Ectodermal cell (in vitro differentiated cells): Measurements from ENCODE around the gene NAGK.
A peak's percentile ranks its signal among the peaks of the same experiment; 100 is the strongest.
"Not testable (repeated sequence)": the region's sequence is repeated elsewhere in the genome, so short reads cannot be mapped to it uniquely, and the experiment has no call there.

Experiments used
- H3K27ac ChIP-seq: 2 replicates; pipeline ENCODE4 v1.7.0; 2013; ENCODE audit warnings: mild to moderate bottlenecking, low read depth, low read length; ENCODE audit not compliant: insufficient read depth, poor library complexity, severe bottlenecking
- H3K27me3 ChIP-seq: 2 replicates; pipeline ENCODE4 v1.7.0; 2013; ENCODE audit warnings: mild to moderate bottlenecking, low read length; ENCODE audit not compliant: insufficient read depth, control insufficient read depth, poor library complexity, severe bottlenecking
- H3K36me3 ChIP-seq: one replicate; pipeline ENCODE4 v1.7.0; 2013; ENCODE audit warnings: low read length; ENCODE audit not compliant: control insufficient read depth, insufficient read depth
- H3K4me1 ChIP-seq: one replicate; pipeline ENCODE4 v1.7.0; 2013; ENCODE audit warnings: low read length; ENCODE audit not compliant: control insufficient read depth, insufficient read depth
- H3K4me3 ChIP-seq: 2 replicates; pipeline ENCODE4 v1.7.0; 2013; ENCODE audit warnings: low read depth, low read length, control low read depth; ENCODE audit not compliant: insufficient read depth
- H3K9me3 ChIP-seq: 2 replicates; pipeline ENCODE4 v1.7.0; 2013; ENCODE audit warnings: mild to moderate bottlenecking, low read length, moderate library complexity; ENCODE audit not compliant: control insufficient read depth
- WGBS, 2 experiments: methylation state at CpG; one replicate each; pipeline ENCODE4 v1.1.7; 2013; ENCODE audit warnings: missing lambda C conversion rate in 2 of 2; 5-methylcytosine and 5-hydroxymethylcytosine counted together

Gene NAGK

GRCh38 chr2:71069376-71069775, 928 bp downstream of the NAGK start:
- Histone ChIP-seq H3K4me1 (peaks cover 8% of the 10 kb centered on the region), H3K27me3 (peaks cover 4% of the 10 kb centered on the region), H3K27ac (no peak overlapping the region), H3K4me3 (peak overlapping the region; percentile 96), H3K9me3 (no peaks in the 10 kb centered on the region), H3K36me3 (peaks cover 7% of the 10 kb centered on the region)
- 72% methylated on average over 5 of the region's 5 CpGs for WGBS, 2 experiments

- no peaks in the 10 kb centered on the region for H3K27me3 ChIP-seq
- H3K4me3 ChIP-seq: no peak overlapping the region
- H3K27ac ChIP-seq: no peak overlapping the region
- 76 to 78% methylated on average over 10 of the region's 10 CpGs for WGBS, 2 experiments
- H3K4me1 ChIP-seq: peaks cover 8% of the 10 kb centered on the region
- H3K9me3 ChIP-seq: no peaks in the 10 kb centered on the region
- H3K36me3 ChIP-seq: peaks cover 9% of the 10 kb centered on the region
Observed at GRCh38 chr2:71070294-71071093, 2.0 kb downstream of the NAGK start.

DNA sequence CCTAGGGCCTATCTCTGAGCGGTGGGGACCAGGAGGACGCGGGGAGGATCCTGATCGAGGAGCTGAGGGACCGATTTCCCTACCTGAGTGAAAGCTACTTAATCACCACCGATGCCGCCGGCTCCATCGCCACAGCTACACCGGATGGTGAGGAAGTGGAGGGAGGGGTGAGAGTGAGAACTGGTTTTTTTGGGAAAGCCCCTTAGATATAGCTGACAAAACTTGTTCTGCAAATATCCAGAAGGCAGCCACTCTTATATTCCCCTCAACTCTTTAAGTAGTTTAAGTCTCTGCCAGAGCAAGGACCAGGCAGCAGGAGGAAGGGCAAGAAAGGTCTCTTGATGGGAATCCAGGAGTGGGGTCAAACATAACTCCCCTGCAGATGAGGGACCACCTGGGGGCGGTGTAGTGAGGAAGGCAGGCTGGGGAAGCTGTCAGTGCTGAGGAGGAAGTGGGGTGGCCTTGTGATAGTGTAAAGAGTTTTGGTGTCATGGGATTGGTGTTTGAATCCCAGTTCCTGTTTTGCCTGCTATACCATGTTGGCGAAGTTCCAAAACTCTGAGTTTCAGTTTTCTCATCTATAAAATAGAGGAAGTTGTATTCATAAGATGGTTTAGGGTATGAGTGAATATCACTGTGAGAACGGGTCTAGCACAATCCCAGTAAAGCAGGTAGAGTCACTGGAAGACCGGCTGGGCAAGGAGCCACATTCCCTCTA, 3.4 kb downstream of the NAGK start:
- H3K27me3 ChIP-seq: no peaks in the 10 kb centered on the region
- no peaks in the 10 kb centered on the region for H3K9me3 ChIP-seq
- no peak overlapping the region for H3K27ac ChIP-seq
- H3K36me3 ChIP-seq: peaks cover 9% of the 10 kb centered on the region
- WGBS, 2 experiments: 94% methylated on average over 14 of the region's 14 CpGs
- H3K4me3 ChIP-seq: no peak overlapping the region
- peaks cover 8% of the 10 kb centered on the region for H3K4me1 ChIP-seq

DNA sequence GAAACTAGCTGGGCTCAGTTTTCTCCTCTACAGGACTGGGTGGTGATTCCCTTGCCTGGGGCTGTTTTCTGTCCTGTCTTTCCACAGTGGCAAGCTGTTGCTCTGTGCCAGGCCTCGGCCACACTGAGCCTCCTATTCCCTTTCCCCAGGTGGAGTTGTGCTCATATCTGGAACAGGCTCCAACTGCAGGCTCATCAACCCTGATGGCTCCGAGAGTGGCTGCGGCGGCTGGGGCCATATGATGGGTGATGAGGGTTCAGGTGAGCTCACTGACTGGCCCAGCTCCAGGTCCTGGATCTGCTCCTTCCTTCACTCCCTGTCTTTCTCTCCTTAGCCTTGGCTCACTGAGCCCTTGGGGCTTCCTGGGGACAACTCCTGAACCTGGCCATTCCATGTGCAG, 4.0 kb downstream of the NAGK start:
- Histone ChIP-seq H3K4me3 (no peak overlapping the region), H3K27ac (no peak overlapping the region), H3K9me3 (no peaks in the 10 kb centered on the region), H3K27me3 (no peaks in the 10 kb centered on the region), H3K36me3 (peaks cover 9% of the 10 kb centered on the region), H3K4me1 (peaks cover 8% of the 10 kb centered on the region)
- 95% methylated on average over 4 of the region's 4 CpGs for WGBS, 2 experiments

- peaks cover 15% of the 10 kb centered on the region for H3K36me3 ChIP-seq
Observed at GRCh38 chr2:71073475-71073874, 5.0 kb downstream of the NAGK start.

DNA sequence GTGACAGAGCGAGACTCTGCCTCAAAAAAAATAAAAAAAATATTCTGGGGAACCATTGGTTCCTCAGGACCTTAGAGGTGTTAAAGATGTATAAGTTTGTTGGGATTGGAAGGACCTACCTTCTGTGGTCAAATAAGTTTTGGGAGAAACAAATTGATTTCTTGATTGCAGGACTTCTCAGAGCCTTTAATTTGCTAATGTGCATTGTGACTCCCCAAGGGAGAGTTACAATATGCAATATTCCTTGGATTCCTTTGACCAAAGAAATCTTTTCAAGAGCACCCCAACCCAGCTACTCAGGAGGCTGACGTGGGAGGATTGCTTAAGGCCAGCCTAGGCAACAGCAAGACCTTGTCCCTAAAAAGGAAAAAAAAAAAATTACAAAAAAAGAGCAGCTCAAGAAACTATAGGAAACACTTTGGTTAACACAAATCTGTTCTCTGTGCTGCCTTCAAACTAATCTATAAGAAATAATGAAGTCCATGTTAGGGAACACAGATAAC, 6.5 kb downstream of the NAGK start:
- Histone ChIP-seq H3K4me3 (no peak overlapping the region), H3K4me1 (no peaks in the 10 kb centered on the region), H3K9me3 (no peaks in the 10 kb centered on the region), H3K27ac (no peak overlapping the region), H3K36me3 (peaks cover 16% of the 10 kb centered on the region), H3K27me3 (no peaks in the 10 kb centered on the region)
- 90 to 92% methylated on average over 2 of the region's 2 CpGs for WGBS, 2 experiments

More at GRCh38 chr2:71073475-71073874, 5.0 kb downstream of the NAGK start:
- Histone ChIP-seq H3K9me3 (no peaks in the 10 kb centered on the region), H3K4me1 (peaks cover 8% of the 10 kb centered on the region), H3K4me3 (no peak overlapping the region), H3K27ac (no peak overlapping the region), H3K27me3 (no peaks in the 10 kb centered on the region)
- 94% methylated on average over 8 of the region's 8 CpGs for WGBS, 2 experiments

DNA sequence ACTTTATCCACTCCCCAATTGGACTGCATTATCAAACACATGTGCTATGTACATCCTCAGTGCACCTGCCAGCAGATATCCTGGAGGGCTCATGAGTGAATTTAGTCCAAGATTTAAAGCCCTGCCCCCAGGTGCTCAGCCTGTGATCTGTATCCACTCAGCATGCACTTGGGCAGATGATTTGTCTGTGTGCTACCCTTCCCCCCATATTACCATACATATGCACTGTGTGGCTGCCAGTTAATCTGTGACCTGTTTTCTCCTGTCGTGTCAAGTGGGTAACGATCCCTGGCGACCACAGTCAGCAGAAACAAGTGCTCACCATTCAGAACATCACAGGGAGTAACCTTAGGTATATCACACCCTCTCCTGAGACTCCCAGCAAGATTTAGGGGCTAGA, 10.2 kb downstream of the NAGK start:
- no peaks in the 10 kb centered on the region for H3K4me1 ChIP-seq
- no peaks in the 10 kb centered on the region for H3K27me3 ChIP-seq
- H3K36me3 ChIP-seq: peaks cover 16% of the 10 kb centered on the region
- H3K9me3 ChIP-seq: no peaks in the 10 kb centered on the region
- H3K4me3 ChIP-seq: no peak overlapping the region
- no peak overlapping the region for H3K27ac ChIP-seq
- 92 to 93% methylated on average over 3 of the region's 3 CpGs for WGBS, 2 experiments

- no peak overlapping the region for H3K4me3 ChIP-seq
- H3K36me3 ChIP-seq: peaks cover 8% of the 10 kb centered on the region
- H3K27me3 ChIP-seq: no peaks in the 10 kb centered on the region
- 92 to 95% methylated on average over 5 of the region's 5 CpGs for WGBS, 2 experiments
- no peak overlapping the region for H3K27ac ChIP-seq
- no peaks in the 10 kb centered on the region for H3K4me1 ChIP-seq
- no peaks in the 10 kb centered on the region for H3K9me3 ChIP-seq
Observed at GRCh38 chr2:71082402-71083252, 14.2 kb downstream of the NAGK start.

DNA sequence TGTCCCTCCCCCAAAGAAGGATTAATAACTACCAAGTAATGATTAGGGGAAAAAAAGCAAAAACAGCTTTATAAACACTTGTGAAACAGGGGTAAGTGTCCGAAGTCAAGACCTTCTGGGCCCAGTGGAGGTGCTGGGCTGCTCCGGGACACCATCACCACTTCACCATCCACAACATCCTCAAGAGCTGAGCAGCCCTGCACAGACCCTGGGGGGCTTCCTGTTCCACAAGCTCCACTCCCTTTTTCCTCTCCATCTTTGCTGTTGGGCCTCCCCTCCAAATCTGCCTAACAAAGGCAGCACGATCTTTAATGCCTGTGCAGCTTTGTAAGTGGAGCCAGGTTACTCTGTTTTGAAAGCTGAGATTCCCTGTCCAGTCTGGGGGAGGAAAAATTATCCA, 14.8 kb downstream of the NAGK start:
- H3K4me1 ChIP-seq, H3K27me3 ChIP-seq, H3K36me3 ChIP-seq, H3K9me3 ChIP-seq, H3K4me3 ChIP-seq, H3K27ac ChIP-seq: not testable (repeated sequence)
- no CpG with 5 or more reads among the region's 3 CpGs for WGBS, 2 experiments
